NCI-H2107 treated with DMSO at 0.1 percent for 48 hours (cell line): ENCODE measurements around the gene KRT33B.
"Not testable (repeated sequence)": the region's sequence is repeated elsewhere in the genome, so short reads cannot be mapped to it uniquely, and the experiment has no call there.

Experiments used
- DNase-seq: peaks from one replicate; lab custom pipeline; 2025; ENCODE audit not compliant: unreplicated experiment; lab: John Stamatoyannopoulos, UW

Gene KRT33B

GRCh38 chr17:41369713-41370112 lies at the start of gene KRT33B:
TSS of gene KRT33B (minus strand) at chr17:41369813. CDS start at chr17:41369750, 63 bp downstream.
- DNase-seq: no peak

GRCh38 chr17:41418116-41418860 lies 48.7 kb upstream of the KRT33B start:
- DNase-seq: no peak

GRCh38 chr17:41417576-41418015 lies 48.0 kb upstream of the KRT33B start:
- no peak for DNase-seq

GRCh38 chr17:41417127-41417526 lies 47.5 kb upstream of the KRT33B start:
- no peak for DNase-seq

GRCh38 chr17:41416479-41416878 lies 46.9 kb upstream of the KRT33B start:
- DNase-seq: peak; percentile 23

GRCh38 chr17:41415833-41416335 lies 46.3 kb upstream of the KRT33B start:
- DNase-seq: no peak

- no peak for DNase-seq
Observed at GRCh38 chr17:41415411-41415810, 45.8 kb upstream of the KRT33B start.

- no peak for DNase-seq
Observed at GRCh38 chr17:41413982-41414381, 44.4 kb upstream of the KRT33B start.

- DNase-seq: no peak
Observed at GRCh38 chr17:41413353-41413957, 43.8 kb upstream of the KRT33B start.

- no peak for DNase-seq
Observed at GRCh38 chr17:41411072-41411840, 41.6 kb upstream of the KRT33B start.

- DNase-seq: no peak
Observed at GRCh38 chr17:41407226-41407625, 37.6 kb upstream of the KRT33B start.

GRCh38 chr17:41406205-41406604 lies 36.6 kb upstream of the KRT33B start:
- DNase-seq: no peak

- no peak for DNase-seq
Observed at GRCh38 chr17:41404024-41404671, 34.5 kb upstream of the KRT33B start.

- no peak for DNase-seq
Observed at GRCh38 chr17:41403404-41404023, 33.9 kb upstream of the KRT33B start.

GRCh38 chr17:41402161-41402560 lies 32.5 kb upstream of the KRT33B start:
- DNase-seq: no peak

GRCh38 chr17:41396996-41397660 lies 27.5 kb upstream of the KRT33B start, which contains the start of gene KRT31:
TSS of gene KRT31 (minus strand) at chr17:41397608. CDS start at chr17:41397539, 69 bp downstream.
- no peak for DNase-seq

- DNase-seq: no peak
Observed at GRCh38 chr17:41396340-41396739, 26.7 kb upstream of the KRT33B start.

GRCh38 chr17:41395611-41396010 lies 26.0 kb upstream of the KRT33B start:
- DNase-seq: no peak

GRCh38 chr17:41395044-41395443 lies 25.4 kb upstream of the KRT33B start:
- DNase-seq: not testable (repeated sequence)
